A549 (cell line): ENCODE measurements around the gene UHRF2. TPM values are rescaled to one million over a fixed set of nuclear protein-coding genes. Genes with fewer than 3 reads are reported as not detected.

Experiments used
- polyA plus RNA-seq, 4 experiments: library from polyadenylated mRNA; depleted of rRNA in 3 of 4; stranded (reverse); fragments of >200 nt; fragmentation: RNase III in 1 of 4; extraction: RNeasy Plus Mini Kit Qiagen cat#74134 plus additional on column Dnase treatment in 1 of 4; gene quantifications; 2 replicates in 3 of 4; 3 replicates in 1 of 4; pipeline ENCODE4 v1.2.3, GENCODE V29; 2011 to 2017
- small RNA-seq, 6 experiments: library from RNA; depleted of rRNA; stranded (forward); fragments of <200 nt; gene quantifications; one replicate each; pipeline ENCODE3, GENCODE V24; 2012

Gene UHRF2
- polyA plus RNA-seq, 2 of the 4 experiments (the other 2 are of a cell fraction): 28.6 to 74.3 TPM

Small RNA genes within 50 kb of the gene (small RNA-seq; reads per million reads assigned to genes)
- 0 reads per million in 6 experiments for gene RN7SL25P

Other genes with a start within 250 kb of the UHRF2 start
- 0.31 and 0.38 TPM in 2 replicates for gene IL33, start 197.4 kb upstream of the UHRF2 start, polyA plus RNA-seq (2011; rRNA removed)
- 0.72 to 0.85 TPM (median 0.80 TPM) in 3 replicates for gene IL33, start 197.4 kb upstream of the UHRF2 start, polyA plus RNA-seq (2017; fragmentation: RNase III; extraction: RNeasy Plus Mini Kit Qiagen cat#74134 plus additional on column Dnase treatment)
- gene TPD52L3, start 84.8 kb upstream of the UHRF2 start, polyA plus RNA-seq (2011; rRNA removed): not detected in 2 replicates
- not detected in 3 replicates for gene TPD52L3, start 84.8 kb upstream of the UHRF2 start, polyA plus RNA-seq (2017; fragmentation: RNase III; extraction: RNeasy Plus Mini Kit Qiagen cat#74134 plus additional on column Dnase treatment)
- 18.8 and 20.6 TPM in 2 replicates for gene GLDC, start 232.5 kb downstream of the UHRF2 start, polyA plus RNA-seq (2011; rRNA removed)
- 16.7 to 18.9 TPM (median 17.4 TPM) in 3 replicates for gene GLDC, start 232.5 kb downstream of the UHRF2 start, polyA plus RNA-seq (2017; fragmentation: RNase III; extraction: RNeasy Plus Mini Kit Qiagen cat#74134 plus additional on column Dnase treatment)